RWPE2 (cell line): Measurements from ENCODE around the gene ALG1L2.
"Not testable (repeated sequence)": the region's sequence is repeated elsewhere in the genome, so short reads cannot be mapped to it uniquely, and the experiment has no call there.

Experiments
- ATAC-seq: fragments of 200-7000 bp; cut with Tn5 transposase; 3 replicates; pipeline ENCODE4 v1.9.1; 2021; ENCODE audit warnings: low read depth
- DNase-seq: peaks from one replicate; pipeline ENCODE4 v3.0.0-alpha.2; 2020; ENCODE audit warnings: low spot score
- H3K27ac ChIP-seq: fragments of 450-650 bp; 2 replicates; pipeline ENCODE4 v1.5.1; 2017; ENCODE audit warnings: mild to moderate bottlenecking; ENCODE audit not compliant: poor library complexity, severe bottlenecking
- H3K27me3 ChIP-seq: fragments of 250-450 bp; sonication (Bioruptor Pico); 2 replicates; pipeline ENCODE4 v1.5.1; 2021; ENCODE audit warnings: mild to moderate bottlenecking, moderate library complexity; ENCODE audit not compliant: insufficient read depth, poor library complexity, severe bottlenecking
- H3K36me3 ChIP-seq: fragments of 250-450 bp; sonication (Bioruptor Pico); 2 replicates; pipeline ENCODE4 v1.5.1; 2020; ENCODE audit warnings: low read depth, mild to moderate bottlenecking, moderate library complexity
- H3K4me1 ChIP-seq: fragments of 250-450 bp; sonication (Bioruptor Pico); 2 replicates; pipeline ENCODE4 v1.5.1; 2021; ENCODE audit warnings: mild to moderate bottlenecking, moderate library complexity; ENCODE audit not compliant: insufficient read depth, poor library complexity, severe bottlenecking
- H3K4me3 ChIP-seq: fragments of 250-450 bp; sonication (Bioruptor Pico); 2 replicates; pipeline ENCODE4 v1.5.1; 2021; ENCODE audit warnings: mild to moderate bottlenecking, moderate library complexity; ENCODE audit not compliant: severe bottlenecking
- H3K9me3 ChIP-seq: fragments of 250-450 bp; sonication (Bioruptor Pico); 2 replicates; pipeline ENCODE4 v1.5.1; 2021; ENCODE audit warnings: mild to moderate bottlenecking, moderate library complexity; ENCODE audit not compliant: severe bottlenecking
- CTCF ChIP-seq: fragments of 450-650 bp; IDR thresholded peaks from one replicate; pipeline ENCODE4 v1.5.1; 2017; ENCODE audit warnings: mild to moderate bottlenecking, moderate library complexity; ENCODE audit not compliant: poor library complexity, severe bottlenecking

The ALG1L2 gene

GRCh38 chr3:130081351-130081881 lies at the start of gene ALG1L2:
TSS of gene ALG1L2 (plus strand) at chr3:130081831. CDS start at chr3:130082017, 186 bp downstream.
- Histone ChIP-seq H3K27ac (no peak within 1 kb of the TSS), H3K36me3 (no peaks in the 10 kb centered on the region), H3K4me3 (no peak within 1 kb of the TSS), H3K27me3 (no peaks in the 10 kb centered on the region), H3K9me3 (no peaks in the 10 kb centered on the region), H3K4me1 (no peaks in the 10 kb centered on the region)
- TF ChIP-seq CTCF: no peak
- no peak for ATAC-seq
- DNase-seq: no peak

- not testable (repeated sequence) for H3K27me3 ChIP-seq, H3K4me1 ChIP-seq, H3K36me3 ChIP-seq, H3K27ac ChIP-seq, H3K4me3 ChIP-seq, H3K9me3 ChIP-seq, DNase-seq, ATAC-seq
Measured at GRCh38 chr3:130037126-130037815, 44.4 kb upstream of the ALG1L2 start.

- H3K9me3 ChIP-seq, ATAC-seq, H3K27ac ChIP-seq, H3K4me1 ChIP-seq, H3K36me3 ChIP-seq, DNase-seq, H3K27me3 ChIP-seq, H3K4me3 ChIP-seq: not testable (repeated sequence)
Measured at GRCh38 chr3:130042736-130043135, 38.9 kb upstream of the ALG1L2 start.

GRCh38 chr3:130043658-130044057 lies 38.0 kb upstream of the ALG1L2 start:
- H3K27me3 ChIP-seq, DNase-seq, H3K4me1 ChIP-seq, H3K27ac ChIP-seq, ATAC-seq, H3K9me3 ChIP-seq, H3K4me3 ChIP-seq, H3K36me3 ChIP-seq: not testable (repeated sequence)

- Histone ChIP-seq H3K9me3 (no peaks in the 10 kb centered on the region), H3K36me3 (no peaks in the 10 kb centered on the region), H3K27me3 (no peaks in the 10 kb centered on the region), H3K27ac (no peak overlapping the region), H3K4me3 (no peak overlapping the region), H3K4me1 (no peaks in the 10 kb centered on the region)
- no peak for TF ChIP-seq CTCF
- ATAC-seq: no peak
- no peak for DNase-seq
Measured at GRCh38 chr3:130044370-130044769, 37.3 kb upstream of the ALG1L2 start.

- no peak overlapping the region for H3K27ac ChIP-seq
- no peak for TF ChIP-seq CTCF
Measured at GRCh38 chr3:130048726-130049125, 32.9 kb upstream of the ALG1L2 start.

GRCh38 chr3:130052366-130052765 lies 29.3 kb upstream of the ALG1L2 start:
- H3K9me3 ChIP-seq, H3K4me3 ChIP-seq, H3K4me1 ChIP-seq, H3K27ac ChIP-seq, DNase-seq, H3K27me3 ChIP-seq, ATAC-seq, H3K36me3 ChIP-seq: not testable (repeated sequence)

More at GRCh38 chr3:130048726-130049125, 32.9 kb upstream of the ALG1L2 start:
- no peak for DNase-seq
- Histone ChIP-seq H3K27me3 (no peaks in the 10 kb centered on the region), H3K9me3 (no peaks in the 10 kb centered on the region), H3K4me1 (no peaks in the 10 kb centered on the region), H3K36me3 (no peaks in the 10 kb centered on the region), H3K4me3 (no peak overlapping the region)
- no peak for ATAC-seq

- H3K27ac ChIP-seq, ATAC-seq, H3K4me3 ChIP-seq, H3K9me3 ChIP-seq, H3K27me3 ChIP-seq, H3K4me1 ChIP-seq, H3K36me3 ChIP-seq, DNase-seq: not testable (repeated sequence)
Measured at GRCh38 chr3:130052965-130053364, 28.7 kb upstream of the ALG1L2 start.
